Nephron (organoid): ENCODE results near the gene PCBP3.
"Not testable (repeated sequence)": the region's sequence is repeated elsewhere in the genome, so short reads cannot be mapped to it uniquely, and the experiment has no call there.

Source experiments
- H3K27ac Mint-ChIP-seq, 3 experiments: 2 replicates each; pipeline ENCODE4 v1.8.0; 2020; ENCODE audit warnings: mixed read lengths in 3 of 3, mild to moderate bottlenecking in 2 of 3, moderate library complexity in 1 of 3
- H3K27me3 Mint-ChIP-seq: 2 replicates; pipeline ENCODE4 v1.8.0; 2021; ENCODE audit warnings: low read depth, mild to moderate bottlenecking, moderate library complexity, mixed read lengths
- H3K36me3 Mint-ChIP-seq: 2 replicates; pipeline ENCODE4 v1.8.0; 2020; ENCODE audit warnings: low read depth, mixed read lengths
- H3K4me1 Mint-ChIP-seq: 2 replicates; pipeline ENCODE4 v1.8.0; 2020; ENCODE audit warnings: mixed read lengths
- H3K4me3 Mint-ChIP-seq, 3 experiments: 2 replicates each; pipeline ENCODE4 v1.8.0; 2020; ENCODE audit warnings: mild to moderate bottlenecking in 3 of 3, mixed read lengths in 3 of 3, moderate library complexity in 2 of 3
- H3K9me3 Mint-ChIP-seq: 2 replicates; pipeline ENCODE4 v1.8.0; 2020; ENCODE audit warnings: mixed read lengths
- TF ChIP-seq, protein P1 (sequence below), 3 experiments: fragments of 200-600 bp; sonication (generic); IDR thresholded peaks; one replicate each; pipeline ENCODE4 v1.5.0; 2021; ENCODE audit warnings: antibody characterized with exemption in 3 of 3; ENCODE audit not compliant: unreplicated experiment in 3 of 3

The PCBP3 gene

DNA sequence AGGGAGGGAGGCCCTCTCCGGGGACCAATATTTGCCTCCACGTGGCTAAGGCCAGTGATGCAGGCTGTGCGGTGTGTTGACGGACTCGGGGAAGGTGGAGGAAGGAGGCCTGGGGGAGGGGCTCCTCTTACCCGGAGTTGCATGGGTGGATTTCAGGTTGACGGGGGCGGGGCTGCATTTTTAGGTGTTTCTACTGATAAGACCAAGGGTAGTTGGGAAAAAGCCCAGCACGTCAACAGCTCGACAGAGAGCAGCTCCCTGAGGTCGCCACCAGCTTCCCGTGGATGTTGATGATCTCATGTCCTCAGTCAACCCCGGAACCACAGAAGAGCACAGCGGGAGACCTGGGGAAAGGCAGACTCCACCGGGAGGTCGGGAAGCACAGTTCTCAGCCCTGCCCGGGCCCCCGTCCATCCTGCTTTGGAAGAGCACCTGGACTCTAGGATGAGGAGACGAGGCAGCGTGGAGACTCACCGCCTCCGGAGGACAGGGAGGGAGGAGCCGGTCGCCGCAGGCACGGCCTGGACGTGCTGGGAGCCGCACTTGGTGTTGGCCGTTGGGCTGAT is 305.1 kb downstream of the PCBP3 start:
- no peaks in the 10 kb centered on the region for H3K9me3 Mint-ChIP-seq
- peaks cover 3% of the 10 kb centered on the region for H3K27me3 Mint-ChIP-seq
- no peaks in the 10 kb centered on the region for H3K36me3 Mint-ChIP-seq
- TF ChIP-seq, protein P1, sequence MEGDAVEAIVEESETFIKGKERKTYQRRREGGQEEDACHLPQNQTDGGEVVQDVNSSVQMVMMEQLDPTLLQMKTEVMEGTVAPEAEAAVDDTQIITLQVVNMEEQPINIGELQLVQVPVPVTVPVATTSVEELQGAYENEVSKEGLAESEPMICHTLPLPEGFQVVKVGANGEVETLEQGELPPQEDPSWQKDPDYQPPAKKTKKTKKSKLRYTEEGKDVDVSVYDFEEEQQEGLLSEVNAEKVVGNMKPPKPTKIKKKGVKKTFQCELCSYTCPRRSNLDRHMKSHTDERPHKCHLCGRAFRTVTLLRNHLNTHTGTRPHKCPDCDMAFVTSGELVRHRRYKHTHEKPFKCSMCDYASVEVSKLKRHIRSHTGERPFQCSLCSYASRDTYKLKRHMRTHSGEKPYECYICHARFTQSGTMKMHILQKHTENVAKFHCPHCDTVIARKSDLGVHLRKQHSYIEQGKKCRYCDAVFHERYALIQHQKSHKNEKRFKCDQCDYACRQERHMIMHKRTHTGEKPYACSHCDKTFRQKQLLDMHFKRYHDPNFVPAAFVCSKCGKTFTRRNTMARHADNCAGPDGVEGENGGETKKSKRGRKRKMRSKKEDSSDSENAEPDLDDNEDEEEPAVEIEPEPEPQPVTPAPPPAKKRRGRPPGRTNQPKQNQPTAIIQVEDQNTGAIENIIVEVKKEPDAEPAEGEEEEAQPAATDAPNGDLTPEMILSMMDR (IDR thresholded peaks at IDR 0.05; ENCODE audit: unreplicated experiment in 3 of 3), result no peak
- H3K4me1 Mint-ChIP-seq, result peaks cover 26% of the 10 kb centered on the region
- no peak overlapping the region for H3K4me3 Mint-ChIP-seq
- H3K27ac Mint-ChIP-seq, result peak overlapping the region in 1 of 3 experiments; percentile 29

DNA sequence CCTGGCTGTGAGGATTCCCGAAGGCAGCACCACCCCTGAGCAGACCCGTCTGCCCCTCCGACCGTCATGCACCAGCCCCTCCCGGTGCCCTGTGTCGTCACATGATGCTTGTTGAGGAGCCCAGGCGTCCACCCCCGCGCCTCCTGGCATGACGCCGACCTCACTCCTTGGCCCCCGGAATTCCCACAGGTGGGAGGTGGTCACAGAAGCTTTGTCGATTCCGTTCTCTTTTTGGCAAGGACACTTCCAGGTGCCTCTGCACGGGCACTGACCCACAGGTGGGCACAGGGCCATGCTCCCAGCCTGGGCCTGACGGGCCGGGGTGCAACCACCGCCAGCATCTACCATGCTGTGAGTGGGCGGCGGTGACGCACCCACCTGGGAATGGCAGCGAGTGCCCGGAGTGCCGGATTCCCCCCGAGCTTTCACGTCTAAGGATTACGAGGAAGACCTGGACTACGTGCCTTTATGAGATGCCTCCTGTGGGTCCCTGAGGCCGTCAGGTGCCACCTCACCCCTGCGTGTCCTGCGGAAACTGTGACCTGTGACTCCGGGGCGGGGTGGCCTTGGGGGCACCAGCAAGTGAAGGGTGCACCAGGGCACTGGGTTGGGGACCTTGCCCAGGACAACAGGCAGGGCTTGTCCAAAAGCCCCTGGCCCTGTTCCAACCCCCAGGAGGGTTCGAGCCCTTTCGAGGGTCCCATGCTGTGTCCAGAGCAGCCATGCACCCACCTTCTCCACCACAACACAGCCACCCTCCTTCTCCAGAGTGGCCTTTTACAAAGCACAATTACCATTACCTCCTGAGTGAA is 306.6 kb downstream of the PCBP3 start:
- Mint-ChIP-seq H3K27me3 (peaks cover 3% of the 10 kb centered on the region), H3K36me3 (no peaks in the 10 kb centered on the region), H3K27ac (peak overlapping the region in 1 of 3 experiments; percentile 71), H3K4me1 (peaks cover 41% of the 10 kb centered on the region), H3K9me3 (no peaks in the 10 kb centered on the region), H3K4me3 (no peak overlapping the region)
- TF ChIP-seq, protein P1 (IDR thresholded peaks at IDR 0.05; ENCODE audit: unreplicated experiment in 3 of 3), result no peak

DNA sequence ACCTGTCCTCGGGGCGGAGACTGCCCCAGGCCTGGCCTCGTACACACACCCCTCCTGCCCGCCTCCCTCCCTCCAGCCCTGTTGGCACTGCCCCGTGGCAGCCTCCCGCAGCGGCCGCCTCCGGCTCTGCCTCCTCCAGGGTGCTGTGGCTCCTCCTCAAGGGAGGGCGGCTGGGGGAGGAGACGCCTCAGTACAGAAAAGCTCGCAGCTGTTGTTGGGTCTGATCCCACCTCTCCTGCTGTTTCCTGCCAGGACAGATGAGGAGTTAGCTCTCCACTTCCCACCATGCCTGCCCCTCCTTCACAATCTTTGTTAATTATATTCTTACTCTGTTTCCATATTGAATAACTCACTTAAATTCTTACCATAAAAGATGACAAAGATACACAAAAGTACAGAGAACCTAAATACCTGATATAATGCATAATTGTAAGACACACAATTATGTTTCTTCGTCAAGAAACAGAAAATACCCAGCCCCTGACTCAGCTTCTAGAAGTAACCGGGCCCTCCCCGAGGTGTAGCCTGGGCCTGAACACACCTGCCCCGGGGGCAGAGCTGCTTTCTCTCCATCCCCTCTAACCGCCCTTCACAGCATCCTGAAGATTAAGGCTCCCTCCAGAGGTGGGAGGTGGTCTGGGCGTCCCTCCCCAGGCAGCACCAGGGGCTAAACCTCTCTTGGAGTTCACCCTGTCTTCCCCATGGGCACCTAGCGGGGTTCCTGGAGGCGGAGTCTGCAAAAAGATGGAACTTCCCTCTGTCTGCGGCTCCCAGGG is 307.4 kb downstream of the PCBP3 start:
- no peaks in the 10 kb centered on the region for H3K36me3 Mint-ChIP-seq
- no peaks in the 10 kb centered on the region for H3K9me3 Mint-ChIP-seq
- H3K27ac Mint-ChIP-seq, result peak overlapping the region; percentile 71 to 82 (median 71)
- H3K27me3 Mint-ChIP-seq, result peaks cover 3% of the 10 kb centered on the region
- peaks cover 45% of the 10 kb centered on the region for H3K4me1 Mint-ChIP-seq
- peak overlapping the region in 2 of 3 experiments; percentile 46 to 63 for H3K4me3 Mint-ChIP-seq
- TF ChIP-seq, protein P1 (IDR thresholded peaks at IDR 0.05; ENCODE audit: unreplicated experiment in 3 of 3), result no peak

DNA sequence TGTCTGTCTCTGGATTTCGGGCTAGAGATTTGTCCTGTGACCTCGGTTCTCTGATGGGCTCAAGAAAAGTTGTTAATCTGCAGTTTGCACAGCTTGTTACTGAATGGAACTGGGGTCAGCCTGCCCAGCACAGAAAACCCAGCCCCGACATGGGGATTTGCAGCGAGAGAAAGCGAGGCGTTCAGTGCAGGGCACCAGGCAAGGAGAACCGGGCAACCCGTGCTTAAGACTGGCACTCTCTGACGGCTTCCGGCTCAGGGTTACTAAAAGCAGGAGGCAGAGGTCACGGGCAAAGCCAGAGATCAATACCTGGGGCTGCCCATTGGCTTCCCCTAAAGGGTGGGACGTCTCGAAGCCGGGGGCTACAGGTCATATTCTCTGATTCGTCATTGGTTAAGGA is 308.2 kb downstream of the PCBP3 start:
- peak overlapping the region in 2 of 3 experiments; percentile 35 to 71 for H3K27ac Mint-ChIP-seq
- TF ChIP-seq, protein P1 (IDR thresholded peaks at IDR 0.05; ENCODE audit: unreplicated experiment in 3 of 3), result no peak
- H3K9me3 Mint-ChIP-seq, result peaks cover 3% of the 10 kb centered on the region
- peaks cover under 1% of the 10 kb centered on the region for H3K27me3 Mint-ChIP-seq
- H3K4me1 Mint-ChIP-seq, result peaks cover 41% of the 10 kb centered on the region
- H3K36me3 Mint-ChIP-seq, result no peaks in the 10 kb centered on the region
- no peak overlapping the region for H3K4me3 Mint-ChIP-seq

DNA sequence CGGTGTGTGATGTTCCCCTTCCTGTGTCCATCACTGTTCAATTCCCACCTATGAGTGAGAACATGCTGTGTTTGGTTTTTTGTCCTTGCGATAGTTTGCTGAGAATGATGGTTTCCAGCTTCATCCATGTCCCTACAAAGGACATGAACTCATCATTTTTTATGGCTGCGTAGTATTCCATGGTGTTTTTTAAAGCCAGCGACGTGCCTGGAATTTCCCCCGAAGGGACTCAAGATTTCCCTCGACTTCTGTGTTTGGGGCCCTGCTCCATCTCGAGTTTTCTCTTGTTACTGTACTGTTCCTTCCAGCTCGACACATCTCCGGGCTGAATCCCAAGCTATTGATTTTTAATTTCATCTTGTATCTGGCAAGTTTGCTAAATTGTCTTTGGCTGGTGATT is 309.0 kb downstream of the PCBP3 start:
- not testable (repeated sequence) for H3K27me3 Mint-ChIP-seq
- peaks cover 41% of the 10 kb centered on the region for H3K4me1 Mint-ChIP-seq

DNA sequence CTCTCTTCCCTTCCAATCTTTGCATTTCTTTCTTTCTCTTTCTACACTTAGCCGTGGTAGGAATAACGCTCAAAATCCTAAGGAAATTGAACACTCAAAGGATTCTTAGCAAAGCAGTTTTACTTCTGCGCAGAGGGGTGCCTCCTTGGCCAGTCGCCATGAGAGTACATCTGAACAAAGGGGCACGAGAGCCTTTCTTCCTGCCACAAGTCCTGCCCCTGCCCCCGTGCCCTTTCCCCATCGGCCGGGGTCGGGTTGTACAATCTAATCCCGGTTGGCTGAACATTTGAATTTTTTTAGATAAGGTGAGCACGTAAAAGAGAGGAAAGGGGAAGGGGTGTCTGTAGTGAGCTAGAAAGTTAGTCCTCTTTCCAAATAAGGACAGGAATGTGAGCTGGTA is 309.4 kb downstream of the PCBP3 start:
- no peaks in the 10 kb centered on the region for H3K36me3 Mint-ChIP-seq
- peak overlapping the region; percentile 23 to 82 (median 82) for H3K27ac Mint-ChIP-seq
- H3K4me3 Mint-ChIP-seq, result no peak overlapping the region
- H3K27me3 Mint-ChIP-seq, result peaks cover 4% of the 10 kb centered on the region
- H3K9me3 Mint-ChIP-seq, result peaks cover 3% of the 10 kb centered on the region
- TF ChIP-seq, protein P1 (IDR thresholded peaks at IDR 0.05; ENCODE audit: unreplicated experiment in 3 of 3), result no peak
- peaks cover 42% of the 10 kb centered on the region for H3K4me1 Mint-ChIP-seq

More for the DNA sequence above, 309.0 kb downstream of the PCBP3 start:
- H3K4me3 Mint-ChIP-seq, H3K9me3 Mint-ChIP-seq, H3K36me3 Mint-ChIP-seq: not testable (repeated sequence)
- H3K27ac Mint-ChIP-seq, result peak overlapping the region; percentile 23 to 82 (median 82)
